HG02588 (cell line): ENCODE measurements around the gene VGLL4.
"Not testable (repeated sequence)": the region's sequence is repeated elsewhere in the genome, so short reads cannot be mapped to it uniquely, and the experiment has no call there.

Experiments
- ATAC-seq: cut with Tn5 transposase; IDR thresholded peaks from one replicate; pipeline ENCODE4 v1.9.1; 2021; ENCODE audit warnings: mild to moderate bottlenecking, moderate library complexity; ENCODE audit not compliant: unreplicated experiment

Gene VGLL4

GRCh38 chr3:11536936-11537612 lies 106.6 kb downstream of the VGLL4 start:
- no peak for ATAC-seq

GRCh38 chr3:11536132-11536935 lies 107.4 kb downstream of the VGLL4 start:
- no peak for ATAC-seq

GRCh38 chr3:11535243-11535960 lies 108.3 kb downstream of the VGLL4 start:
- no peak for ATAC-seq

DNA sequence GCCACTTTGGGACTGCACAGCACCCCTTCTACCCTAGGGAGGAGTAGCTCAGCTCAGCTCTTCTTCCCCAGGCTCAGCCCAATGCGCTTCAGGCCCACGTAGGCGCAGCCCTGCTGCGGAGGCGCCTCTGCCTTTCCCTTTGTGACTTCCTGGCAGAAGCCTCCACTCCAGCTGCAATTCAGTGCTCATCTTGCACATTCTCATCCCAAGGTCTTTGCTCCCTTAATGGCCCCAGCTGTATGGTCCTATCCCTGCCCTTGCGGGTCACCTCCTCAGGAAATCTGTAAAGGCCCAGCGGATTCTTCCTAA lies 109.0 kb downstream of the VGLL4 start:
- ATAC-seq: no peak

DNA sequence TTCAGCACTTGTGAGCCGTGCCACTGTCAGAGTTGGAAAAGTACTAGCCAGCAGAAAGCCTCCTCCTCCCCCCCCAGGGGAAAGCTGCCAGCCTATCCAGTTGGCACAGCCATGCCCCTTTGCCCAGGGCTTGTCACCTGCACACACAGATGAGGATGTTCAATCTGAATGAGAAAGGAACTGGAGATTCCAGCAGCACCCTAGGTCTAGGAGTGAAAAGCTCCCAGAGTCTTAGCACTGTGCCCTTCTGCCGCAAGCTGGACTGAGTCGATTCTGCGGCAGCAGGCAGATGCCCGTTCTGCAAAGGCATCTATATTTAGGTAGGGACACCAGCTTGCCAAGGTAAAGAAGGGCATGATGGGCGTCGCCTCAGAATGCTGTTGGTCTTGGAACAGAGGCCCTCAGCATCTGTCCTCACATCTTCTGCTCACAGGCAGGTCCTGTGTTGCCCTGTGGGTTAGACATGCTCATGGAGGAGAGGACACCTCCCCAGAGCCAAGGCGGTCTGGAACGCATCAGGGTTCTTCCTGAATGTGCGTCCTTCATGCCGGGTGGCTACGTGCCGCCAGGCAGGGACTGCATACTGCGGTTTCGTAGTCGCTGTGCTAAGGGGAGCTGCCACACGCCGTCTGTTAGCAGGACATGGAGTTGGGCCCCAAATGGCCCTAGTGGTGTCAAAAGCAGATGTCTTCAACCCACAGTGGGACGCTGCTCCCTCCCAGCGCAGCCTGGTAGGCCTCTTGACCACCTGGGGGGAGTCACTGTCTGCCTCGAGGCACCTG lies 109.5 kb downstream of the VGLL4 start:
- no peak for ATAC-seq

GRCh38 chr3:11532931-11533391 lies 110.8 kb downstream of the VGLL4 start:
- no peak for ATAC-seq

DNA sequence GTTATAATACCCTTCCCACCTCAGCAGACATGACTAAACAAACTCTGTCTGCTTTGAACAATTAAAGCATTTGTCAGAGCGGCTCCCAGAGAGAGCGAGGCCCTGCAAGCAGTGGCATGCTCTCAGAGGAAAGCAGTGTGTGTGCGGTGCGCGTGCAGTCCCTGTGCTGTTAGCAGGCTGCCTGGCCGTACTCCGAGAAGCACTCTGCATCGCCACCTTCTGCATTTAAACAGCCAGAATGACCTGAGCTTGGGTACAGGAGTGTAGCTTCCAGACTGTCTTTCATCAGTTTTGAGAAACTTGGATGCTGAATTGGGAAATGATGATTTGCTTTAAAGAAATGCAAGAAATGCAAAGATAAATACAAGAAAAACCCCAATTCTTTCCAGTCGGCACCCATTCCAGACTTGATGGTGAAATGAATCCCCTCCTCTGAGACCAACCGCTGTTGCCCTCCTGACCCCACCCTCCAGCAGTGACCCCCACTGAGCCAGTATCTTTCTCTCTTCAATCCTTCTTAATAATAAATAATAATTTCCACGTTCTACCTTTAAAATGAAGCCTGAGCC lies 113.5 kb downstream of the VGLL4 start:
- no peak for ATAC-seq

DNA sequence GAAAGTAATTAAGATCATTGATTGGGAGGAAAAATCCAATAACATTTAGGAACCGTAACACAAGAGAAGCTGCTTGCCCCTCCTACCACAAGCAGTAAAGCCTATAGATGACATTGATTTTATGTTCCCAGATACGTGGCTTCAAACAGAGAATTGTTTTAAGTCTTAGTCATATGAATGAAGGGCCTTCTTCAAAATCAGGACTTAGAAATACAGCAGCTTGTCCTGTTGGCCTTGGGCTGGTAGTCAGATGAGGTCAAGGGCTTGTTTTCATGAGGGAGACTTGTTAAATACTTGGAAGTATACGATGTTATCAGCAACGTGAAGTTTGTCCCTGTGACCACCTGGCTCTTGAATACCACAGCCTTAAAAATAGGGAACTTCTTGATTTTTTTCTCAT lies 114.4 kb downstream of the VGLL4 start:
- ATAC-seq: no peak

DNA sequence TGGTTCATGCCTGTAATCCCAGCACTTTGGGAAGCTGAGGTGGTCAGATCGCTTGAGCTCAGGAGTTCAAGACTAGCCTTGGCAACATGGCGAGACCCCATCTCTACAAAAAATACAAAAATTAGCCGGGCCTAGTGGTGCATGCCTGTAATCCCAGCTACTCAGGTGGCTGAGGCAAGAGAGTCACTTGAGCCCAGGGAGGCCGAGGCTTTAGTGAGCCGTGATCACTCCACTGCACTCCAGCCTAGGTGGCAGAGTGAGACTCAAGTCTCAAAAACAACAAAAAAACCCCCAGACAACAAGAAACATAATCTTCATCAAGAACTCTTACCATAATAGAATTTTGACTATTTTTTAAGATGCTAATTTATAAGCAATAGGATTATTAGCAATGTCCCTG lies 117.6 kb downstream of the VGLL4 start:
- ATAC-seq: not testable (repeated sequence)

DNA sequence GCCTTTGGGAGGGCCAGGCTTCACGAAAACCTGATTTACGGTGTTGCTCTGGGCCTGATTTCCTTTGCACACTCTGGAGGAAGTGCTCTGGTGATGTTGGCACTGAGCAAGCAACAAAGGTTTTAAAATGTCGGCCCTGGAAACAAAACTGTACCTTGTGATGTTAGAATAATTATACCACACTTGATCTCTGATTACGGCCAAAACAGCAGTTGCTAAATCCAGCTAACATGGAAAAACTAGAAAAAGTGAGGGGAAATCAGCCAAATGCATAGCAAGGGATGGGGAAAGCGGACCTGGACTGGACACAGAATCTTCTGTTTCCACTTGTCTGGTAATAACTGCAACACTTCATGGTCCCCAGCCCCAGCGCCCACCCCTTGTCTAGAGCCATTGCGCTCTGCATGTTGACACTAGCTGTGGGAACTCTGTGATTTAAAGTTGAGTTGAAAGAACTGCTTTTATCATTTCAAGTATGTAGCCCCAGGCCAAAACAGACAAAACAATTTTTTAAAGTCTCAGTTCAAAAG lies 120.1 kb downstream of the VGLL4 start:
- ATAC-seq: no peak

GRCh38 chr3:11522953-11523571 lies 120.7 kb downstream of the VGLL4 start:
- no peak for ATAC-seq

- ATAC-seq: no peak
These were observed 121.4 kb downstream of the VGLL4 start for GRCh38 chr3:11522398-11522715.

- ATAC-seq: no peak
These were observed 122.5 kb downstream of the VGLL4 start for GRCh38 chr3:11521167-11521566.

DNA sequence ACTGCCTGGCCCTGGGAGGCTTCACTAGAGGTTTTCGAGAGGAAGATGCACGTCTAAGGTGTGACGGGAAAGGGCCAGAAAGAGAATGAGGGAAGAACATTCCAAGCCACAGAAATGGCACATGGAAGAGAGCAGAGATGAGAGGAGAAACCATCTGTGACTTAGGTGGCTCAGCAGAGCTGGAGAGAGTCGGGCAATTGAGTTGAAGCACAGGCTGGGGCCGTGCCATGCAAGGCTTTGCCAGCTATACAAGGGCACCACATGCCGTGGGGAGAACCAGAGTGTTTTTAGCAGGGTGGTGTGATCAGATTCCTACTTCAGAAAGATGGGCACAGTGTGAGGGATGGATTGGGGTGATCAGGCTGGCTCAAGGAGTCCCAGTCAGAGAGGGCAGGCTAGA lies 126.1 kb downstream of the VGLL4 start:
- no peak for ATAC-seq

DNA sequence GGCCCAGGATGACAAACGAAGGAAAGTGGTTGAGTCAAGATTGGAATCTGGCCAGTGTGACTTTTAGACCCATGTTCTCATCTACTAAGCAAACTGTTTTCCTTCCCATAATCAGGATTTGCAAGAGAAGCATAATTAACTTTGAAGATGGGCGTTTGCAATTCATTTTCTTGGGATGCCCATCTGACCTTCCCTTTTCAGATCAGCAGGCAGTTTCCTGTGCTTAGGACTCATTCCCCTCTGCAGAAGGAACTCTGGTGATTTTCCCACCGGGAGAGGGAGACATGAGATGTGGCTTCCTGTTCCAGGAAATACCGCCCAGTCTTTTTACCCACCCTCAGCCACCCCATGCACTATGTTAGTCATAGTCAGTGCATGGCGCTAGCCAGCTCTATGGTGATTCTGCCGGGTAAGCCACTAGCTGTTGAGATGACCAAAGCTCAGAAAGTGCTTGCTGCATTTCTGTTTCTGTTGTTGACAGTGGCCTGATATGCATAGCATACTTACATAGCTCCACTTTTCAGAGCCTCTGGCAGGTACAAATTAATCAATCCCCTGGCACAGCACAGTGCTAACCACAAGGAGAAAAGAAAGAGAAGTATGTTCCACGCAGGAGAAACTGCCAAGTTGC lies 129.4 kb downstream of the VGLL4 start:
- no peak for ATAC-seq

GRCh38 chr3:11513817-11514135 lies 129.9 kb downstream of the VGLL4 start:
- no peak for ATAC-seq

GRCh38 chr3:11513125-11513816 lies 130.4 kb downstream of the VGLL4 start:
- ATAC-seq: not testable (repeated sequence)

GRCh38 chr3:11511606-11512005 lies 132.1 kb downstream of the VGLL4 start:
- not testable (repeated sequence) for ATAC-seq

DNA sequence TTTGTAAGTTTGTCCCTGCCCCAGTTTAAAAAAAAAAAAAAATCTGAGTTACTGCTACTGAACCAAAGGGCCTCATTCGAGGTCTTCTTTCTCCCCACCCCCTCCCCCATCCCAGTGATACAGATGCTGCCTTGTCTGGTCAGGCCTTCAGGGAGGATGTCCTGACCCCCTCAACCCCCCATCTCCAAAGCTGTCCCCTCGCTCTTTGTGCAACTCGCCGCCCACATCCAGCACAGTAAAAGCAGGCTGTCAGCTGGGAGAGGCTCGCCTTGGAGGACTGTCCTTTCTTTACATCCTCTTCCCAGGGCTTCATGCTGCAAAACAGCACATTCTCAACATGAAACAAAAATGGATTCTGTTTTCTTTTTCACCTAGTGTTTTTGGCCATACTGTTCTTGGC lies 133.4 kb downstream of the VGLL4 start:
- no peak for ATAC-seq
